Stimulated activated CD4-positive, alpha-beta T cell treated with anti-CD3 and anti-CD28 coated beads, TNF-alpha, amount 100 ng/mL, for 4 hours (primary cell): ENCODE measurements around the gene RGS4.
"Not testable (repeated sequence)": the region's sequence is repeated elsewhere in the genome, so short reads cannot be mapped to it uniquely, and the experiment has no call there.

Experiments used
- DNase-seq, 3 experiments: peaks; one replicate each; pipeline ENCODE4 v3.0.0-alpha.2; 2020; ENCODE audit warnings: low read depth in 3 of 3

The RGS4 gene

GRCh38 chr1:163068716-163069115 is 445 bp upstream of the RGS4 start:
- DNase-seq = no peak

GRCh38 chr1:163069655-163070277 is 605 bp downstream of the RGS4 start:
- no peak for DNase-seq

- DNase-seq = peak in 1 of 3 experiments; percentile 3
These were observed 2.5 kb downstream of the RGS4 start for GRCh38 chr1:163071405-163072255.

GRCh38 chr1:163072658-163073057 is 3.5 kb downstream of the RGS4 start:
- DNase-seq = no peak

GRCh38 chr1:163074004-163074403 is 4.8 kb downstream of the RGS4 start:
- DNase-seq = no peak

GRCh38 chr1:163074716-163075284 is 5.6 kb downstream of the RGS4 start:
- DNase-seq = no peak

GRCh38 chr1:163076044-163076443 is 6.9 kb downstream of the RGS4 start:
- DNase-seq = no peak

GRCh38 chr1:163076446-163076845 is 7.3 kb downstream of the RGS4 start:
- DNase-seq = no peak

GRCh38 chr1:163076981-163077761 is 8.0 kb downstream of the RGS4 start:
- no peak for DNase-seq

- no peak for DNase-seq
These were observed 13.8 kb downstream of the RGS4 start for GRCh38 chr1:163082971-163083370.

- no peak for DNase-seq
These were observed 14.5 kb downstream of the RGS4 start for GRCh38 chr1:163083690-163084089.

GRCh38 chr1:163084330-163084729 is 15.2 kb downstream of the RGS4 start:
- no peak for DNase-seq

GRCh38 chr1:163085041-163085903 is 16.1 kb downstream of the RGS4 start:
- no peak for DNase-seq

- DNase-seq = no peak
These were observed 16.7 kb downstream of the RGS4 start for GRCh38 chr1:163085904-163086268.

GRCh38 chr1:163089117-163089516 is 20.0 kb downstream of the RGS4 start:
- not testable (repeated sequence) for DNase-seq

- DNase-seq = no peak
These were observed 21.3 kb downstream of the RGS4 start for GRCh38 chr1:163090321-163090945.

GRCh38 chr1:163093169-163093568 is 24.0 kb downstream of the RGS4 start:
- DNase-seq = no peak

GRCh38 chr1:163093579-163093978 is 24.4 kb downstream of the RGS4 start:
- no peak for DNase-seq

GRCh38 chr1:163094182-163094581 is 25.0 kb downstream of the RGS4 start:
- DNase-seq = no peak

- DNase-seq = no peak
These were observed 25.4 kb downstream of the RGS4 start for GRCh38 chr1:163094589-163094988.

- no peak for DNase-seq
These were observed 26.1 kb downstream of the RGS4 start for GRCh38 chr1:163095213-163095612.
